Measurements from ENCODE around the gene COX15. TPM values are rescaled to one million over a fixed set of nuclear protein-coding genes. Genes with fewer than 3 reads are reported as not detected.

COX15 gene
- total and polyA plus RNA-seq, 2 of the 4 experiments (the other 2 are of a cell fraction): 18.9 to 40.1 TPM

DNA sequence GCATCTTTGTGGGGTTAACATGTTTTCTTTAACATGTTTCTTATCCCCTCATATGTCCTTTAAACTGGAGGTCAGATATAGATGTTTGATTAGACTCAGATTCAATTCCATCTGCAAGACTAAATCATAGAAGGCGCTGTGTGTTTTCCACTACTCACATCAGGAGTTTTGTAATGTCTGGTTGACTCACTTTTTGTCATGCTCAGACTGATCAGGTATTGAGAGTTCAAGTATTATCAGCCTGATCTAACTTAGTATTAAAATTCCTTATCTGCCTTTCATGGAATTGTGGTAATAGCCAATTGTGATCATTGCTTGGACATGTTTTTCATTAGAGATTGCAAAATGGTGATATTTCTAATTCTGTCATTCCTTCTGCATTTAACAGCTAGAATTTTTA lies 42.5 kb downstream of the COX15 start:
- Histone ChIP-seq H2BK5ac (ENCODE audit: low read depth, low read length, poor library complexity, severe bottlenecking) (peak overlapping the region; percentile 18), H2BK20ac (ENCODE audit: low read depth, low read length) (no peak overlapping the region), H2BK120ac (ENCODE audit: low read depth, low read length) (no peak overlapping the region), H3K4me2 (ENCODE audit: low read depth, low read length) (no peak overlapping the region), H3K4me1 (ENCODE audit: control insufficient read depth, insufficient read depth, low read length) (peaks cover 8% of the 10 kb centered on the region; the same call in 1 of the 2 replicates), H3K23ac (ENCODE audit: low read depth, low read length) (no peak overlapping the region), H3K14ac (replicated peaks; ENCODE audit: low read depth, low read length) (no peak overlapping the region), H2AFZ (replicated peaks; ENCODE audit: low read length, poor library complexity) (no peak overlapping the region), H2AK5ac (ENCODE audit: low read depth, low read length) (no peak overlapping the region), H3K56ac (ENCODE audit: extremely low read depth, insufficient read depth, low read length) (no peak overlapping the region), H4K8ac (ENCODE audit: low read depth in 2 of 2, low read length in 2 of 2) (no peak overlapping the region), H2BK15ac (ENCODE audit: low read depth, low read length) (no peak overlapping the region), H3K27me3 (ENCODE audit: control insufficient read depth, insufficient read depth, low read length) (no peaks in the 10 kb centered on the region), H3K4ac (ENCODE audit: low read depth, low read length) (no peak overlapping the region), H4K91ac (ENCODE audit: insufficient read depth, low read depth, low read length) (no peak overlapping the region), H3K18ac (ENCODE audit: low read depth, low read length) (no peak overlapping the region), H3K27ac (ENCODE audit: insufficient read depth, low read length) (no peak overlapping the region), H3K36me3 (ENCODE audit: control insufficient read depth, insufficient read depth, low read length) (peaks cover 19% of the 10 kb centered on the region), H3K9me1 (ENCODE audit: insufficient read depth, low read length) (no peaks in the 10 kb centered on the region; the same call in none of the 2 replicates), H4K5ac (ENCODE audit: low read depth, low read length) (no peak overlapping the region), H3K4me3 (ENCODE audit: insufficient read depth, low read depth, low read length) (no peak overlapping the region), H2AK9ac (replicated peaks; ENCODE audit: low read depth, low read length, poor library complexity) (no peak overlapping the region), H3K79me1 (ENCODE audit: low read depth in 1 of 2, low read length in 2 of 2) (peaks cover 3 to 8% of the 10 kb centered on the region in 2 experiments), H3K9me3 (ENCODE audit: control insufficient read depth, insufficient read depth, low read length) (no peaks in the 10 kb centered on the region), H4K20me1 (ENCODE audit: insufficient read depth, low read length) (no peaks in the 10 kb centered on the region), H3K9ac (ENCODE audit: low read depth, low read length) (no peak overlapping the region)
- DNase-seq (peak; percentile 33), ATAC-seq (ENCODE audit: low read depth) (no peak)
- BruUV-seq (replicated peaks): no TSS peak
- ChIA-PET POLR2A (ENCODE audit: unreplicated experiment) (no interaction called here), CTCF (no interaction called here)
- dilution Hi-C loops (cut with HindIII; ENCODE audit: low sequenced_read_pairs, unreplicated experiment): no loop called here
- no CpG with 5 or more reads among the region's 1 CpG for WGBS, 2 experiments (ENCODE audit: extremely low coverage in 2 of 2, insufficient read length in 1 of 2)
- intact Hi-C loops (cut with micrococcal nuclease): no loop called here
- in situ Hi-C loops (cut with MboI; ENCODE audit: low sequenced_read_pairs): no loop called here
- TF ChIP-seq, protein P1, sequence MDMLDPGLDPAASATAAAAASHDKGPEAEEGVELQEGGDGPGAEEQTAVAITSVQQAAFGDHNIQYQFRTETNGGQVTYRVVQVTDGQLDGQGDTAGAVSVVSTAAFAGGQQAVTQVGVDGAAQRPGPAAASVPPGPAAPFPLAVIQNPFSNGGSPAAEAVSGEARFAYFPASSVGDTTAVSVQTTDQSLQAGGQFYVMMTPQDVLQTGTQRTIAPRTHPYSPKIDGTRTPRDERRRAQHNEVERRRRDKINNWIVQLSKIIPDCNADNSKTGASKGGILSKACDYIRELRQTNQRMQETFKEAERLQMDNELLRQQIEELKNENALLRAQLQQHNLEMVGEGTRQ (IDR thresholded peaks at IDR 0.05; ENCODE audit: low read depth, low read length): no peak
- no peak for TF ChIP-seq BHLHE40 (IDR thresholded peaks at IDR 0.05; ENCODE audit: low read depth, low read length)
- no peak for TF ChIP-seq FOS (IDR thresholded peaks at IDR 0.05; ENCODE audit: low read depth, low read length)
- TF ChIP-seq RCOR1 (IDR thresholded peaks at IDR 0.05; ENCODE audit: insufficient replicate concordance, low read length): no peak
- TF ChIP-seq CHD1 (IDR thresholded peaks at IDR 0.05; ENCODE audit: low read depth, low read length): no peak
- TF ChIP-seq MAFK (IDR thresholded peaks at IDR 0.05; ENCODE audit: low read depth, low read length): no peak
- no peak for TF ChIP-seq NFE2L2 (IDR thresholded peaks at IDR 0.05; ENCODE audit: low read depth, low read length)
- no peak for TF ChIP-seq POLR2A (IDR thresholded peaks at IDR 0.05; ENCODE audit: low read depth, low read length)
- TF ChIP-seq, protein P2, sequence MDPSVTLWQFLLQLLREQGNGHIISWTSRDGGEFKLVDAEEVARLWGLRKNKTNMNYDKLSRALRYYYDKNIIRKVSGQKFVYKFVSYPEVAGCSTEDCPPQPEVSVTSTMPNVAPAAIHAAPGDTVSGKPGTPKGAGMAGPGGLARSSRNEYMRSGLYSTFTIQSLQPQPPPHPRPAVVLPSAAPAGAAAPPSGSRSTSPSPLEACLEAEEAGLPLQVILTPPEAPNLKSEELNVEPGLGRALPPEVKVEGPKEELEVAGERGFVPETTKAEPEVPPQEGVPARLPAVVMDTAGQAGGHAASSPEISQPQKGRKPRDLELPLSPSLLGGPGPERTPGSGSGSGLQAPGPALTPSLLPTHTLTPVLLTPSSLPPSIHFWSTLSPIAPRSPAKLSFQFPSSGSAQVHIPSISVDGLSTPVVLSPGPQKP (IDR thresholded peaks at IDR 0.05; ENCODE audit: borderline replicate concordance, low read depth, low read length): no peak
- TF ChIP-seq, protein P3, sequence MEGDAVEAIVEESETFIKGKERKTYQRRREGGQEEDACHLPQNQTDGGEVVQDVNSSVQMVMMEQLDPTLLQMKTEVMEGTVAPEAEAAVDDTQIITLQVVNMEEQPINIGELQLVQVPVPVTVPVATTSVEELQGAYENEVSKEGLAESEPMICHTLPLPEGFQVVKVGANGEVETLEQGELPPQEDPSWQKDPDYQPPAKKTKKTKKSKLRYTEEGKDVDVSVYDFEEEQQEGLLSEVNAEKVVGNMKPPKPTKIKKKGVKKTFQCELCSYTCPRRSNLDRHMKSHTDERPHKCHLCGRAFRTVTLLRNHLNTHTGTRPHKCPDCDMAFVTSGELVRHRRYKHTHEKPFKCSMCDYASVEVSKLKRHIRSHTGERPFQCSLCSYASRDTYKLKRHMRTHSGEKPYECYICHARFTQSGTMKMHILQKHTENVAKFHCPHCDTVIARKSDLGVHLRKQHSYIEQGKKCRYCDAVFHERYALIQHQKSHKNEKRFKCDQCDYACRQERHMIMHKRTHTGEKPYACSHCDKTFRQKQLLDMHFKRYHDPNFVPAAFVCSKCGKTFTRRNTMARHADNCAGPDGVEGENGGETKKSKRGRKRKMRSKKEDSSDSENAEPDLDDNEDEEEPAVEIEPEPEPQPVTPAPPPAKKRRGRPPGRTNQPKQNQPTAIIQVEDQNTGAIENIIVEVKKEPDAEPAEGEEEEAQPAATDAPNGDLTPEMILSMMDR (conservative IDR thresholded peaks at IDR 0.05; ENCODE audit: low read depth, low read length): no peak
- TF ChIP-seq MAZ (IDR thresholded peaks at IDR 0.05; ENCODE audit: borderline replicate concordance, low read depth, low read length): no peak
- TF ChIP-seq MXI1 (IDR thresholded peaks at IDR 0.05; ENCODE audit: borderline replicate concordance, low read depth, low read length): no peak
- no peak for TF ChIP-seq RFX5 (IDR thresholded peaks at IDR 0.05; ENCODE audit: low read depth, low read length)
- no peak for TF ChIP-seq SMC3 (IDR thresholded peaks at IDR 0.05; ENCODE audit: low read depth, low read length)
- TF ChIP-seq RAD21 (IDR thresholded peaks at IDR 0.05; ENCODE audit: low read length): no peak
